Nephron (organoid): ENCODE data around the gene NPTX2.

Source experiments
- H3K27ac Mint-ChIP-seq, 3 experiments: 2 replicates each; pipeline ENCODE4 v1.8.0; 2020; ENCODE audit warnings: mixed read lengths in 3 of 3, mild to moderate bottlenecking in 2 of 3, moderate library complexity in 1 of 3
- H3K27me3 Mint-ChIP-seq: 2 replicates; pipeline ENCODE4 v1.8.0; 2021; ENCODE audit warnings: low read depth, mild to moderate bottlenecking, moderate library complexity, mixed read lengths
- H3K36me3 Mint-ChIP-seq: 2 replicates; pipeline ENCODE4 v1.8.0; 2020; ENCODE audit warnings: low read depth, mixed read lengths
- H3K4me1 Mint-ChIP-seq: 2 replicates; pipeline ENCODE4 v1.8.0; 2020; ENCODE audit warnings: mixed read lengths
- H3K4me3 Mint-ChIP-seq, 3 experiments: 2 replicates each; pipeline ENCODE4 v1.8.0; 2020; ENCODE audit warnings: mild to moderate bottlenecking in 3 of 3, mixed read lengths in 3 of 3, moderate library complexity in 2 of 3
- H3K9me3 Mint-ChIP-seq: 2 replicates; pipeline ENCODE4 v1.8.0; 2020; ENCODE audit warnings: mixed read lengths
- TF ChIP-seq, protein P1 (sequence below), 3 experiments: fragments of 200-600 bp; sonication (generic); IDR thresholded peaks; one replicate each; pipeline ENCODE4 v1.5.0; 2021; ENCODE audit warnings: antibody characterized with exemption in 3 of 3; ENCODE audit not compliant: unreplicated experiment in 3 of 3

NPTX2 gene

GRCh38 chr7:98594348-98594747 is 22.7 kb upstream of the NPTX2 start:
- Mint-ChIP-seq H3K27ac (no peak overlapping the region), H3K4me3 (no peak overlapping the region), H3K27me3 (peaks cover 23% of the 10 kb centered on the region), H3K4me1 (no peaks in the 10 kb centered on the region), H3K36me3 (no peaks in the 10 kb centered on the region), H3K9me3 (no peaks in the 10 kb centered on the region)
- TF ChIP-seq, protein P1, sequence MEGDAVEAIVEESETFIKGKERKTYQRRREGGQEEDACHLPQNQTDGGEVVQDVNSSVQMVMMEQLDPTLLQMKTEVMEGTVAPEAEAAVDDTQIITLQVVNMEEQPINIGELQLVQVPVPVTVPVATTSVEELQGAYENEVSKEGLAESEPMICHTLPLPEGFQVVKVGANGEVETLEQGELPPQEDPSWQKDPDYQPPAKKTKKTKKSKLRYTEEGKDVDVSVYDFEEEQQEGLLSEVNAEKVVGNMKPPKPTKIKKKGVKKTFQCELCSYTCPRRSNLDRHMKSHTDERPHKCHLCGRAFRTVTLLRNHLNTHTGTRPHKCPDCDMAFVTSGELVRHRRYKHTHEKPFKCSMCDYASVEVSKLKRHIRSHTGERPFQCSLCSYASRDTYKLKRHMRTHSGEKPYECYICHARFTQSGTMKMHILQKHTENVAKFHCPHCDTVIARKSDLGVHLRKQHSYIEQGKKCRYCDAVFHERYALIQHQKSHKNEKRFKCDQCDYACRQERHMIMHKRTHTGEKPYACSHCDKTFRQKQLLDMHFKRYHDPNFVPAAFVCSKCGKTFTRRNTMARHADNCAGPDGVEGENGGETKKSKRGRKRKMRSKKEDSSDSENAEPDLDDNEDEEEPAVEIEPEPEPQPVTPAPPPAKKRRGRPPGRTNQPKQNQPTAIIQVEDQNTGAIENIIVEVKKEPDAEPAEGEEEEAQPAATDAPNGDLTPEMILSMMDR (IDR thresholded peaks at IDR 0.05; ENCODE audit: unreplicated experiment in 3 of 3): no peak

DNA sequence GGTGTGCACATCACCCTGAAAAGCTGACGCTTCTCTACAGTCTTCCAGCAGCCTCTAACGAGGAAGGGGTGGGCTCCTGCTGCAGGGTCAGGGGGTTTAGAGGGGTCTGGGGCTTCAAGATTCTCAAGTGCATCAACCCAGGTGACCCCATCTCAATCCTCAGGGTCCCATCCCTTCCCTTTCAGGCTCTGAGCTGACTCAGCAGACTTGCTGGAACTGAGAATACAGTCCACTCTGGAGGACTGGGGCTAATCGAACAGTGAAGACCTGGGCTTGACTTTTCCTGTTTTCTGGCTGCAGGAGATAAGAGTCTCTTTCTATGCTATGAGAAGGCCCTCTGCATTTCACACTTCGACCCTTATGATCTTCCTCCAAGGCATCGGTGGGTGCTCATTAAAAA is 22.3 kb upstream of the NPTX2 start:
- H3K4me3 Mint-ChIP-seq: no peak overlapping the region
- no peak overlapping the region for H3K27ac Mint-ChIP-seq
- no peaks in the 10 kb centered on the region for H3K4me1 Mint-ChIP-seq
- TF ChIP-seq, protein P1 (IDR thresholded peaks at IDR 0.05; ENCODE audit: unreplicated experiment in 3 of 3): no peak
- peaks cover 27% of the 10 kb centered on the region for H3K27me3 Mint-ChIP-seq
- no peaks in the 10 kb centered on the region for H3K36me3 Mint-ChIP-seq
- H3K9me3 Mint-ChIP-seq: no peaks in the 10 kb centered on the region

DNA sequence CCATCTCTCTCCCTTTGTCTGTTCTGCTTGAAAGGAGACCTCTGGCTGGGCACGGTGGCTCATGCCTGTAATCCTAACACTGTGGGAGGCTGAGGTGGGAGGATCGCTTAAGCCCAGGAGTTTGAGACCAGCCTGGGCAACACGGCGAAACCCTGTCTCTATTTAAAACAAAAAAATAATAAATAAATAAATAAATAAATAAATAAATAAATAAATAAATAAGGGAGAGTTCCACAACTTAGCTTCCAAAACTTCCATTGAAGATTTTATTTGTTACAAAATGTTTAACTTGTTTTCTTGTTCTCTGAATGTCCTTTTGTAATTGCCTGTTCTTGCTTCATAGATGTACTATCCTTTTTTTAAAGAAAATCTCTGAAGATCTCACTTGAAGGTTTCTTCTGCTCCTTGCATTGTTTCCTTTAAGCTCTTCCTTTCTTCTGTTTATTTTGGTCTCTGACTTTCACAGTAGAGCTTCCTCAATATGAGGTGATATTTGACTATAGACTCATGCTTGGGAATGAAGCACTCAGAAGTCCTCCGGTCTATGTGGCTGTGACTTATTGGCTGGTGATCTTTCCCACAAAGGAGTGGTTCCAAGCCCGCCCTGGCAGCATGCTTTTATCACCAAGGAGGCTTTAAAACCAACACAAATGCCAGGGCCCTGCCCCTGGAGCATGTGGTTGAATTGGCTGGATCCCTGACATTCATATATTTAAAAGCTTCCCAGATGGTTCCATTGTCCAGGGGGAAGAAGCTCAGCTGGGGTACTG is 18.1 kb upstream of the NPTX2 start:
- Mint-ChIP-seq H3K36me3 (no peaks in the 10 kb centered on the region), H3K9me3 (no peaks in the 10 kb centered on the region), H3K4me3 (no peak overlapping the region), H3K4me1 (no peaks in the 10 kb centered on the region), H3K27ac (no peak overlapping the region), H3K27me3 (peaks cover 23% of the 10 kb centered on the region)
- TF ChIP-seq, protein P1 (IDR thresholded peaks at IDR 0.05; ENCODE audit: unreplicated experiment in 3 of 3): no peak

DNA sequence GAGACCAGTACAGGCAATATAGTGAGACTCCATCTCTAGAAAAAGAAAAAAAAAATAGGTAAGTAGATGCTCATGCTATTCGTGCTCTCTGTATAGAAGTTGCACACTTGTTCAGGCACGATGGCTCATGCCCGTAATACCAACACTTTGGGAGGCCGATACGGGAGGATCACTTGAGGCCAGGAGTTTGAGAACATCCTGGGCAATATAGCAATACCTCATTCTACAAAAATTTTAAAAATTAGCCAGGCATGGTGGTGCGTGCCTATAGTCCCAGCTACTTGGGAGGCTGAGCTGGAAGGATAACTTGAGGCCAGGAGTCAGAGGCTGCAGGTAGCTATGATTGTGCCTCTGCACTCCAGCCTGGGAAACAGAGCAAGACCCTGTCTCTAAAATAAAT is 17.2 kb upstream of the NPTX2 start:
- H3K4me1 Mint-ChIP-seq: no peaks in the 10 kb centered on the region
- no peak overlapping the region for H3K27ac Mint-ChIP-seq
- TF ChIP-seq, protein P1 (IDR thresholded peaks at IDR 0.05; ENCODE audit: unreplicated experiment in 3 of 3): no peak
- H3K9me3 Mint-ChIP-seq: no peaks in the 10 kb centered on the region
- peaks cover 18% of the 10 kb centered on the region for H3K27me3 Mint-ChIP-seq
- H3K36me3 Mint-ChIP-seq: no peaks in the 10 kb centered on the region
- no peak overlapping the region for H3K4me3 Mint-ChIP-seq

DNA sequence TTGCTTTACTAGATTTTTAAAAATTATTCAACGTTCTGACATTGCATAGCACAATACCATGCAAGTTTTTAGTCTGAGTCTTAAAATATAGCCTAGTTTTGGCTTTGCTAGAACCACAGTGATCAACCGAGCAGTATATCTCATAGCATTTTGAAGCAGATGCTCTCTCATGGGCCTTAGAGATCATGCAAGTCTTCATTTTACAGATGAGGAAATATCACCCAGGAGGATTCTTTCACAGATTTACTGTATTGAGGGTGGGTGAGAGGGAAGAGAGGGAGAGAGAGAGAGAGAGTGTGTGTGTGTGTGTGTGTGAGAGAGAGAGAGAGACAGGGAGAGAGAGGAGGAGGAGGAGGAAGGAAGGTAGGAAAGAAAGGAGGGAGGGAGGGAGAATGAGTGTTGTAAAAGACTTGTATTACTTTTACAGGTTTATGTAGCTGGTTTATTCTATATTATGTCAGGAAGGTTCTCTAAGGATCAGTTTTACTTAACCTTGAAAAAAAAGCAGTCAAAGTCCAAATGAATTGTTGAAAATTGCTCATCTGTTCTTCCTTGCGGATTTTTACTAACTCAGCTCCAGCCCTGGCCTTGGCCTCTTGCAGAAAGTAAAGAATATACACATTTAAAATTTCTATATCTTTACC is 14.2 kb upstream of the NPTX2 start:
- Mint-ChIP-seq H3K4me3 (no peak overlapping the region), H3K9me3 (no peaks in the 10 kb centered on the region), H3K4me1 (no peaks in the 10 kb centered on the region), H3K27ac (no peak overlapping the region), H3K27me3 (peaks cover 13% of the 10 kb centered on the region), H3K36me3 (no peaks in the 10 kb centered on the region)
- TF ChIP-seq, protein P1 (IDR thresholded peaks at IDR 0.05; ENCODE audit: unreplicated experiment in 3 of 3): no peak

DNA sequence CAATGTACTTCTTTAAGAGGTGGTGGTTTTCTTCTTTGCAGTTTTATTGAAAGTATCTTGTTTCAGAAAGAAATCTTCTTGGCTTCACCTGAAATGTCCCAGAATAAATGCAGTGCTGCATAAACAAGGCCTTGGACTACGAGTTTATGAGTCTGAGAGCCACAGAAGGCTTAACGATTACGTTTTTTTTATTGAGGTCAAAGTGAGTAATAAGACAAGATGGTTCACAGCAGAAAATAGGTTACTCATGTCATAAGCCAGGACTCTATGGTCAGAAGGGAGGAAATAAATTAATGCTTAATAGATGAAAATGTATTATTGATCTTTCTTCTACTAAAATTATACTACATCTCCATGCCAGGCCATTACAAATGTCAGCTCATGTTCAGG is 13.7 kb upstream of the NPTX2 start:
- Mint-ChIP-seq H3K27me3 (peaks cover 15% of the 10 kb centered on the region), H3K36me3 (no peaks in the 10 kb centered on the region), H3K9me3 (no peaks in the 10 kb centered on the region), H3K4me1 (no peaks in the 10 kb centered on the region), H3K4me3 (no peak overlapping the region), H3K27ac (no peak overlapping the region)
- TF ChIP-seq, protein P1 (IDR thresholded peaks at IDR 0.05; ENCODE audit: unreplicated experiment in 3 of 3): no peak
